ENCODE data around the gene PSAP. TPM values are rescaled to one million over a fixed set of nuclear protein-coding genes. Genes with fewer than 3 reads are reported as not detected.

The PSAP gene
- total and polyA plus RNA-seq, 4 donors, result 255 to 671 (median 472) TPM

GRCh38 chr10:71811351-71811750, 39.7 kb downstream of the PSAP start:
- H3K36me3 ChIP-seq (ENCODE audit: control insufficient read depth in 4 of 4, insufficient read depth in 3 of 4, low read depth in 1 of 4, low read length in 3 of 4), result peaks cover 0 to 11% (median 5%) of the 10 kb centered on the region in 4 donors
- no peaks in the 10 kb centered on the region for H3K4me1 ChIP-seq (ENCODE audit: control insufficient read depth in 4 of 4, insufficient read depth in 4 of 4, low read length in 3 of 4)

GRCh38 chr10:71810048-71810750, 40.9 kb downstream of the PSAP start:
- no peaks in the 10 kb centered on the region for H3K4me1 ChIP-seq (ENCODE audit: control insufficient read depth in 4 of 4, insufficient read depth in 4 of 4, low read length in 3 of 4)
- WGBS, result 89% methylated on average over 13 of the region's 13 CpGs
- H3K36me3 ChIP-seq (ENCODE audit: control insufficient read depth in 4 of 4, insufficient read depth in 3 of 4, low read depth in 1 of 4, low read length in 3 of 4), result peaks cover 0 to 2% (median 0%) of the 10 kb centered on the region in 4 donors

More at GRCh38 chr10:71811351-71811750, 39.7 kb downstream of the PSAP start:
- TF ChIP-seq REST (IDR thresholded peaks at IDR 0.05) (no peak), MAX (IDR thresholded peaks at IDR 0.05) (no peak), TAF1 (conservative IDR thresholded peaks at IDR 0.05) (no peak), EGR1 (IDR thresholded peaks at IDR 0.05; ENCODE audit: low read depth in 2 of 2) (no peak), YY1 (IDR thresholded peaks at IDR 0.05) (no peak), FOXA1 (IDR thresholded peaks at IDR 0.05) (no peak), RXRA (IDR thresholded peaks at IDR 0.05) (no peak), FOXA2 (IDR thresholded peaks at IDR 0.05) (no peak)
- no peak overlapping the region for H3K9ac ChIP-seq (ENCODE audit: low read depth in 1 of 2, low read length in 2 of 2)
- H3K27me3 ChIP-seq (ENCODE audit: control insufficient read depth in 4 of 4, insufficient read depth in 4 of 4, low read length in 3 of 4), result no peaks in the 10 kb centered on the region
- no peak for DNase-seq (ENCODE audit: low spot score)
- no peaks in the 10 kb centered on the region for H3K9me3 ChIP-seq (ENCODE audit: control insufficient read depth in 4 of 4, low read length in 3 of 4)
- no peak overlapping the region for H3K4me3 ChIP-seq (ENCODE audit: low read depth in 1 of 3, low read length in 3 of 3)
- no peak overlapping the region for H3K27ac ChIP-seq (ENCODE audit: low read depth in 1 of 2, low read length in 2 of 2)
- 85% methylated on average over 19 of the region's 19 CpGs for WGBS

GRCh38 chr10:71809628-71810027, 41.4 kb downstream of the PSAP start:
- Histone ChIP-seq H3K36me3 (ENCODE audit: control insufficient read depth in 4 of 4, insufficient read depth in 3 of 4, low read depth in 1 of 4, low read length in 3 of 4) (peaks cover 0 to 2% (median 0%) of the 10 kb centered on the region in 4 donors), H3K4me3 (ENCODE audit: low read depth in 1 of 3, low read length in 3 of 3) (no peak overlapping the region), H3K9me3 (ENCODE audit: control insufficient read depth in 4 of 4, low read length in 3 of 4) (no peaks in the 10 kb centered on the region), H3K27ac (ENCODE audit: low read depth in 1 of 2, low read length in 2 of 2) (no peak overlapping the region), H3K27me3 (ENCODE audit: control insufficient read depth in 4 of 4, insufficient read depth in 4 of 4, low read length in 3 of 4) (no peaks in the 10 kb centered on the region), H3K4me1 (ENCODE audit: control insufficient read depth in 4 of 4, insufficient read depth in 4 of 4, low read length in 3 of 4) (no peaks in the 10 kb centered on the region), H3K9ac (ENCODE audit: low read depth in 1 of 2, low read length in 2 of 2) (no peak overlapping the region)
- no peak for DNase-seq (ENCODE audit: low spot score)
- 93% methylated on average over 25 of the region's 25 CpGs for WGBS
- no peak for TF ChIP-seq NR2F2 (IDR thresholded peaks at IDR 0.05)
- TF ChIP-seq FOXA2 (IDR thresholded peaks at IDR 0.05), result no peak
- no peak for TF ChIP-seq HNF4G (IDR thresholded peaks at IDR 0.05)
- TF ChIP-seq EGR1 (IDR thresholded peaks at IDR 0.05; ENCODE audit: low read depth in 2 of 2), result no peak
- TF ChIP-seq MAX (IDR thresholded peaks at IDR 0.05), result no peak
- TF ChIP-seq YY1 (IDR thresholded peaks at IDR 0.05), result no peak
- TF ChIP-seq TAF1 (conservative IDR thresholded peaks at IDR 0.05), result no peak
- no peak for TF ChIP-seq HNF4A (conservative IDR thresholded peaks at IDR 0.05)
- TF ChIP-seq JUND (IDR thresholded peaks at IDR 0.05), result no peak
- no peak for TF ChIP-seq ATF3 (IDR thresholded peaks at IDR 0.05)
- TF ChIP-seq ZBTB33 (IDR thresholded peaks at IDR 0.05), result no peak
- TF ChIP-seq CTCF (IDR thresholded peaks at IDR 0.05; ENCODE audit: low read depth, low read length, missing input control), result no peak
- TF ChIP-seq FOXA1 (IDR thresholded peaks at IDR 0.05), result no peak
- no peak for TF ChIP-seq RXRA (IDR thresholded peaks at IDR 0.05)
- no peak for TF ChIP-seq RAD21 (IDR thresholded peaks at IDR 0.05)

More at GRCh38 chr10:71810048-71810750, 40.9 kb downstream of the PSAP start:
- H3K9ac ChIP-seq (ENCODE audit: low read depth in 1 of 2, low read length in 2 of 2), result no peak overlapping the region
- no peaks in the 10 kb centered on the region for H3K27me3 ChIP-seq (ENCODE audit: control insufficient read depth in 4 of 4, insufficient read depth in 4 of 4, low read length in 3 of 4)
- no peak overlapping the region for H3K4me3 ChIP-seq (ENCODE audit: low read depth in 1 of 3, low read length in 3 of 3)
- DNase-seq (ENCODE audit: low spot score), result no peak
- H3K27ac ChIP-seq (ENCODE audit: low read depth in 1 of 2, low read length in 2 of 2), result no peak overlapping the region
- H3K9me3 ChIP-seq (ENCODE audit: control insufficient read depth in 4 of 4, low read length in 3 of 4), result no peaks in the 10 kb centered on the region
- no peak for TF ChIP-seq EGR1 (IDR thresholded peaks at IDR 0.05; ENCODE audit: low read depth in 2 of 2)
- TF ChIP-seq JUND (IDR thresholded peaks at IDR 0.05), result no peak

Measured in liver (tissue), 9 donors.